Measurements from ENCODE around the gene CENPV.
"Not testable (repeated sequence)": the region's sequence is repeated elsewhere in the genome, so short reads cannot be mapped to it uniquely, and the experiment has no call there.

DNA sequence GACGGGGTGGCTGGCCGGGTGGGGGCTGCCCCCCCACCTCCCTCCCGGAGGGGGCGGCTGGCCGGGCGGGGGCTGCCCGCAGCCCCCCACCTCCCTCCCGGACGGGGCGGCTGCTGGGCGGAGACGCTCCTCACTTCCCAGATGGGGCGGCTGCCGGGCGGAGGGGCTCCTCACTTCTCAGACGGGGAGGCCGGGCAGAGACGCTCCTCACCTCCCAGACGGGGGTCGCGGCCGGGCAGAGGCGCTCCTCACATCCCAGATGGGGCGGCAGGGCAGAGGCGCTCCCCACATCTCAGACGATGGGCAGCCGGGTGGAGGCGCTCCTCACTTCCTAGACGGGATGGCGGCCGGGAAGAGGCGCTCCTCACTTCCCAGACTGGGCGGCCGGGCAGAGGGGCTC, 41.2 kb downstream of the CENPV start:
- TF ChIP-seq EZH2phosphoT487 (IDR thresholded peaks at IDR 0.05; ENCODE audit: insufficient read depth, low read depth); EZH2 (IDR thresholded peaks at IDR 0.05; ENCODE audit: insufficient read depth, poor library complexity, severe bottlenecking): not testable (repeated sequence)
